Activated CD4-positive, alpha-beta T cell treated with anti-CD3 and anti-CD28 coated beads, Interleukin-2, amount 10 ng/mL, durations not matched to agents 24 days and 14 days (primary cell): ENCODE measurements around the gene CD200. TPM values are rescaled to one million over a fixed set of nuclear protein-coding genes. Genes with fewer than 3 reads are reported as not detected.

Experiments used
- DNase-seq: peaks from one replicate; pipeline ENCODE4 v3.0.0; 2022
- H3K27ac Mint-ChIP-seq: one replicate; pipeline ENCODE4 v1.8.0; 2022; ENCODE audit warnings: mild to moderate bottlenecking, mixed read lengths
- H3K27me3 Mint-ChIP-seq: one replicate; pipeline ENCODE4 v1.8.0; 2022; ENCODE audit warnings: mixed read lengths
- H3K36me3 Mint-ChIP-seq: one replicate; pipeline ENCODE4 v1.8.0; 2022; ENCODE audit warnings: low read depth, mild to moderate bottlenecking, mixed read lengths
- H3K4me1 Mint-ChIP-seq: one replicate; pipeline ENCODE4 v1.8.0; 2021; ENCODE audit warnings: mixed read lengths
- H3K4me3 Mint-ChIP-seq: one replicate; pipeline ENCODE4 v1.8.0; 2022; ENCODE audit warnings: mild to moderate bottlenecking, moderate library complexity, mixed read lengths
- H3K9me3 Mint-ChIP-seq: one replicate; pipeline ENCODE4 v1.8.0; 2021; ENCODE audit warnings: mixed read lengths
- intact Hi-C: fragments of 100-400 bp; cut with micrococcal nuclease; formaldehyde crosslinking; loops from one replicate; pipeline ENCODE4 v1.15.1; 2023
- total RNA-seq: library from RNA; stranded (reverse); gene quantifications from 2 replicates; pipeline ENCODE4 v1.2.3, GENCODE V29; 2022

Gene CD200
- total RNA-seq, 1 donor from 2014 or later, result 144 TPM

DNA sequence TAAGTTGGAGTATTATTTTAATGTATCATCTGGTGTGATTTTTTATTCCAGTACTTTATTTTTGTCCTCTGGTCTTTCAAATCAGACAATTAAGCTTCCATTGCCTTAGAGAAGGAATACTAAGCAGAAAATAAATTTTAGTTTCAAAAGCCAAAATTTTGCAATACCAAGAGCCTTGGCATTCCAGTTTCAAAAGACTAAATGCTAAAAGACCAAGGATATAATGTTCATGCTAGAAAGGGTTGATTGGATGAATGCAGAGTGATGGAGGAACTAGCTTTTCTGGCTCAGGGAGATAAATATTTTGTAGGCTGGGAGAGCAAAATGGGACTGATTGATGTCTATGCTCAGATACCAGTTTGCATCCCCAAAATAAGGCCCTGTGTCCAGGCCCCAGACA, 6.2 kb downstream of the CD200 start:
- intact Hi-C loops, result loop anchor here (5.0 kb wide), 1 partner anchor 53 kb away; no protein-coding TSS in a partner anchor
- no peaks in the 10 kb centered on the region for H3K27me3 Mint-ChIP-seq
- peaks cover 61% of the 10 kb centered on the region for H3K4me1 Mint-ChIP-seq
- H3K4me3 Mint-ChIP-seq, result peak overlapping the region; percentile 24
- peaks cover 77% of the 10 kb centered on the region for H3K36me3 Mint-ChIP-seq
- no peak overlapping the region for H3K27ac Mint-ChIP-seq
- no peaks in the 10 kb centered on the region for H3K9me3 Mint-ChIP-seq
- DNase-seq, result no peak

DNA sequence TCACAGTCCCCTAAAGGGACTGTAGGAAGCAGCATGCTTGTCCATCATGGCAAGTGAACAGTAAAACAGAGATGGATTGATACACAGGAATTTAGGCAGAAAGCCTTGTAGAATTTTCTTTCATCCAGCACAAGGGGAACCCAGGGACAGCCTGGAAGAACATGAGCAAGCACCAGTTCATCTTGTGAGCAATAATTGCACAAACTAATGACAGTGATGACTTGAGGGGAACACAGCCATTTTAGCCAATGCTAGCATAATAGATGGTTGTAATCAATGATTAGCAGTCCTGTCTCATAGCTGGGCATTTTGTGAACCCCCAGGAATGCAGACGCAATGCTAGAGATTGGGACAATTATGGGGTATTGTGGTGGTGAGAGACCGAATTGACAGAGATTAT, 6.7 kb downstream of the CD200 start:
- Mint-ChIP-seq H3K27ac (no peak overlapping the region), H3K9me3 (no peaks in the 10 kb centered on the region), H3K4me1 (peaks cover 60% of the 10 kb centered on the region), H3K27me3 (no peaks in the 10 kb centered on the region), H3K4me3 (peak overlapping the region; percentile 27), H3K36me3 (peaks cover 77% of the 10 kb centered on the region)
- DNase-seq, result peak; percentile 41
- intact Hi-C loops, result loop anchor here (5.0 kb wide), 1 partner anchor 53 kb away; no protein-coding TSS in a partner anchor

DNA sequence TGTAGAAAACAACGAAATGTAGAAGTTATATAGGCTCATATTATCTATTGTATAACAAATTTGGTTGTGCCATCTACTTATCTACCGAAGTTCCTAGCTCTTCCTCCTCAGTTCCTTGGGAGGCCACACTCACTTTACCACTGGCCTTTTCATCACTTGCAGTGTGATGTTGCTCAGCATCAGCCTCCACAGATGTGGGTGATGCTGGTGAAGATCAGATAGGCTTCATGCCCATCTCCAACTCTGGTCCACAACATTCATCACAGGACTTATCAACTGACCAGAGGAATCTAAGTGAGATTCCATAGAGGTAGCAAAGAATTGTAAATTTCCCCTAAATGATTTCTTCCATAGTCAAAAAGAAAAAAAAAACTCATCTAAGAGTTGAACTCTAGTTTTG, 8.4 kb downstream of the CD200 start:
- Mint-ChIP-seq H3K9me3 (peaks cover 3% of the 10 kb centered on the region), H3K36me3 (peaks cover 76% of the 10 kb centered on the region), H3K27me3 (no peaks in the 10 kb centered on the region), H3K4me3 (peak overlapping the region; percentile 65), H3K4me1 (peaks cover 56% of the 10 kb centered on the region), H3K27ac (peak overlapping the region; percentile 68)
- DNase-seq, result peak; percentile 48
- intact Hi-C loops, result no loop called here

DNA sequence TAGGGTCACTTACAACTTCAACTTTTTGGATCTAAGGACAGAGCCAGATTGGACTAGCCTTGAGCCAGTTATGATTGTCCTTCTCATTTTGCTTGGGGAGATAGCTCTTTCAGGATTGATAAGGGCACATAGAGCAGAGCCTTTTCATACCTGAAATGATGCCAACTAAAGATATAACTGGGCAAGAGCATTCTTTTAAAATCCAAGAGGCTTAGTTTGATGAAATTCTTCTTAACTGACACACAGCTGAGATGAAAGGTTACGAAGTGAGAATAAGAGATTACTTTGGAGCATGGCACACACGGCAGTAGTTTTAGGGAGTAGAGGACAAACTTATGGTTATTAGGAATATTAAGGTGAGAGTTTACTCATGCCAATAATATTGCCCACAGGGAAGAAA, 12.7 kb downstream of the CD200 start:
- H3K9me3 Mint-ChIP-seq, result peaks cover 5% of the 10 kb centered on the region
- H3K27me3 Mint-ChIP-seq, result no peaks in the 10 kb centered on the region
- no peak overlapping the region for H3K4me3 Mint-ChIP-seq
- peaks cover 54% of the 10 kb centered on the region for H3K4me1 Mint-ChIP-seq
- peak; percentile 44 for DNase-seq
- peak overlapping the region; percentile 30 for H3K27ac Mint-ChIP-seq
- H3K36me3 Mint-ChIP-seq, result peaks cover 86% of the 10 kb centered on the region
- intact Hi-C loops, result no loop called here

DNA sequence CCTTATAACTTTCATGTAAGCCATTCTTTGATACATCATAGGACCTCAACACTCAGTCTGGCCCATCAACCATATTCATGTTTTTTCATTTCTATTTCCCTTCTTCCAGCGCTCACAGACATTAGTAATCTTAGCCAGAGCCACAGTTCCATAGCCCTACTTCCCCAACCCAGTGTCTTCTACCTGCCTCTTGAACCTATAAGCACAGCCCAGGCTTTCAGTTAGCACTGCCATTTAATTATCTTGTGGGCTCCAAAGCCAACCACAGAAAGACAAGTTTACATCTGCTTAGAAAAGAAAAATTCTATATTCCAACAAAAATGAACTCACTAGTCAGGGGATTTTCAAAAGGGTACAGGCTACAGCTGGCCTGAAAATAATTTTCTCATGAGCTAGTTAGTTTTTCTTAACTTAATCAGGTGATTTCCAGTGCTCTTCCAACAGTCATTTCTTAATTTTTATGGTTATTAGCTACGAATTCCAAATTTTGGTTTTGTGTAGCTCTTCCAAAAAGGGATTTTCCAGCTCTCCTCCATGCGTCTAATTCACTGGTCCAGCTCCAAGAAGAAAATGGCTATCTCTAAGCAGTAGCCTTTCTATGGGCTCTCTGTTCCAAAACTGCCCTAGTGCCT, 13.7 kb downstream of the CD200 start:
- intact Hi-C loops, result no loop called here
- H3K27ac Mint-ChIP-seq, result peak overlapping the region; percentile 59
- peaks cover 50% of the 10 kb centered on the region for H3K4me1 Mint-ChIP-seq
- H3K9me3 Mint-ChIP-seq, result peaks cover 5% of the 10 kb centered on the region
- DNase-seq, result peak; percentile 24
- no peaks in the 10 kb centered on the region for H3K27me3 Mint-ChIP-seq
- peaks cover 87% of the 10 kb centered on the region for H3K36me3 Mint-ChIP-seq
- peak overlapping the region; percentile 0 for H3K4me3 Mint-ChIP-seq

DNA sequence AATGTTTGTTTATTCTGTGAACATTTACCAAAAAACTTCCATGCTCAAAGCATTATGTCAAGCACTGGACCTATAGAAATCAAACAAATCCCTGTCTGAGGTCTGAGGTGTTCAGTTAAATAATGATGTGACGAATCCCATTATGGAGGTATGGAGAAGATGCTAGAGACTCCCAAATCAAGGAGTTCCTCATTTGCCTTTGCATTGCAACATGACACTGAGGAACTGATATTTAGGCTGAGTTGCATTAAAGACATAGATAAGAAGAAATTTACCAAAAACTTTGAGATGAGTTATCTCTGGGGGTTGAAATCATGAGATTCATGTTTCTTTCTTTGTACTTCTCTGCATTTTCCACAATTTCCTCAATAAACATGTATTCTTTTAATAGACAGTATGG, 16.0 kb downstream of the CD200 start:
- no peaks in the 10 kb centered on the region for H3K27me3 Mint-ChIP-seq
- intact Hi-C loops, result no loop called here
- H3K36me3 Mint-ChIP-seq, result peaks cover 95% of the 10 kb centered on the region
- peaks cover 50% of the 10 kb centered on the region for H3K4me1 Mint-ChIP-seq
- H3K4me3 Mint-ChIP-seq, result no peak overlapping the region
- H3K9me3 Mint-ChIP-seq, result peaks cover 5% of the 10 kb centered on the region
- peak; percentile 12 for DNase-seq
- H3K27ac Mint-ChIP-seq, result peak overlapping the region; percentile 22

DNA sequence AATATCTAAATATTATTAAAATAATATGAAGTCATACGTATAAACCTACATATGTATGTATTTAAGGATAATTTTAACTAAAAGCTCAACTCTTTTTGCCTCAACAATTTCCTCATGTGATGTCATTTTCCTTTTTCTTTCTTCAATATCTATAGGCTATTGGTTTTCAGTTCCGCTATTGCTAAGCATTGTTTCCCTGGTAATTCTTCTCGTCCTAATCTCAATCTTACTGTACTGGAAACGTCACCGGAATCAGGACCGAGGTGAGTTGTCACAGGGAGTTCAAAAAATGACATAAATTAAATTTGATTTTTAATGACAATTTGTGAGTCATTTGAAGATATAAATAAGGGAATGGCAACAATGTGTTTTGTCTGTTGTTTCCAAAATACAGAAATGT, 16.6 kb downstream of the CD200 start:
- H3K27me3 Mint-ChIP-seq, result no peaks in the 10 kb centered on the region
- no peak overlapping the region for H3K27ac Mint-ChIP-seq
- intact Hi-C loops, result no loop called here
- H3K4me1 Mint-ChIP-seq, result peaks cover 51% of the 10 kb centered on the region
- no peak overlapping the region for H3K4me3 Mint-ChIP-seq
- peaks cover 5% of the 10 kb centered on the region for H3K9me3 Mint-ChIP-seq
- peak; percentile 30 for DNase-seq
- peaks cover 95% of the 10 kb centered on the region for H3K36me3 Mint-ChIP-seq

DNA sequence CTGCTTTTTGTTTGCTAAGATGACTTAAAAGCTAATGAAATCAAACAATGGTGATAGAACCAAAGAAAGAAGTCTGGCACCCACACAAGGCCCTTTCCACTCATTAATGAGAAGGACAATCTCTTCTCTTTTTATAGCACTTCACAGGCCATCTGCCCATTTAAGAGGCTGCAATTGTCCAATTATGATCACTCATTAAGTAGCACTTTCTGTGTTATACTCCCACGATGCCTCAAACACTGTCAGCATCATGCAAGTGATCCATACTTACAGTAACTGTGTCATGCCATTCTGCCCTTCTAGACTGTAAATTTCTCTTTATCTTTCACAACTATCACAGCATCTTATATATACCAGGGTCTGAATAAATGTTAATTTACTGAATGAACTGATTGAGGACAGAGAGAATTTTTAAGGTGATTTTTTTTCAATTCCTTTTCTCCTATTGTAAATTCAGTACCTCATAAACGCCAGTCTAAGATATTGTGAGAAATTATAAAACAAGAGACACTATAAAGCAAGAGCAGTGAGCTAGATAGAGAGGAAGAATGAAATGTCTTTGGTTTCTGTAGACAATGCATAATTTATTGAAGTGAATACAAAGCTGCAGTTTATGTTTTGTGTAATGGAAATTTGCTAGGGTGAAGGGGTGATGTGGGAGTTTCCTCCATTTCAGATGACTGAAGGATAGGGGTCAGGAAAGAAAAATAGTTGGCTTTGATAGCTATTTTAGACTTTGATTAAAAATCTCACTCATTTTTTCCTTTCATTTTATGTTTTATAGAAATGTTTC, 17.3 kb downstream of the CD200 start:
- Mint-ChIP-seq H3K4me1 (peaks cover 49% of the 10 kb centered on the region), H3K36me3 (peaks cover 97% of the 10 kb centered on the region), H3K27ac (peak overlapping the region; percentile 68), H3K4me3 (peak overlapping the region; percentile 33), H3K27me3 (no peaks in the 10 kb centered on the region), H3K9me3 (peaks cover 5% of the 10 kb centered on the region)
- DNase-seq, result peak; percentile 32
- intact Hi-C loops, result no loop called here

DNA sequence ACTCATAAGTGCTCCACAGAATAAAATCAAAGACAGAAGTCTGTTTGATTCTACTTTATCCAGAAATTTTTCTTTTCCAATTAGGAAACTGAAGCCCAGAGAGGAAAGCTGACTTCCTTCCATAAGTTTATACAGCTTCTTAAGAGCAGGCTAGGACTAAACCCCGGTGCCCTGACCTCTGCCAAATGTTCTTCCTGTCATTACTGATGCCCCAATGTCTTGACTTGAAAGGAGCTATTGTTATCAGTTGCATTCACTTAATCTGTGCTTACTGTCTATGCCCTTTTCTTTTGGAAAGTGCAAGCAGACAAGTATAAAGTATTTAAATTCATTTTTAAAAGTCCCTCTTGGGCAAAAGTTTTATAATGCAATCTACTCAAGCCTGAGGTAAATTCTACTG, 18.1 kb downstream of the CD200 start:
- intact Hi-C loops, result no loop called here
- Mint-ChIP-seq H3K27ac (peak overlapping the region; percentile 1), H3K4me1 (peaks cover 45% of the 10 kb centered on the region), H3K9me3 (peaks cover 5% of the 10 kb centered on the region), H3K27me3 (no peaks in the 10 kb centered on the region), H3K36me3 (peaks cover 92% of the 10 kb centered on the region), H3K4me3 (no peak overlapping the region)
- DNase-seq, result peak; percentile 46

DNA sequence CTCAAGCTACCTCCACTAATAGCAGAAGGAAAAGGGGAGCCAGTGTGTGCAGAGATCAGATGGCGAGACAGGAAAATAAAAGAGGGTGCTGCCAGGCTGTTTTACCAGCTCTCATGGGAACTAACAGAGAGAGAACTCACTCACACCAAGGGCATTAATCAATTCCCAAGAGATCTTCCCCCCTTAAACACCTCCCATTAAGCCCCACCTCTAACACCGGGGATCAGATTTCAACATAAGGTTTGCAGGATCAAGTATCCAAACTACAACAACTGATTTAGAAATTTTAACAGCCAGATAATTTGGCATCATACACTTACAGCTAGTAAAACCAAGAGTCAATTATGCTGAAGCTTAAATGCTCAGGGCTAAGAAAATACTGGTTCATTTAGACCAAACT, 18.9 kb downstream of the CD200 start:
- Mint-ChIP-seq H3K4me1 (peaks cover 38% of the 10 kb centered on the region), H3K27me3 (no peaks in the 10 kb centered on the region), H3K4me3 (no peak overlapping the region), H3K27ac (peak overlapping the region; percentile 51), H3K9me3 (no peaks in the 10 kb centered on the region), H3K36me3 (peaks cover 84% of the 10 kb centered on the region)
- intact Hi-C loops, result no loop called here
- DNase-seq, result peak; percentile 46

DNA sequence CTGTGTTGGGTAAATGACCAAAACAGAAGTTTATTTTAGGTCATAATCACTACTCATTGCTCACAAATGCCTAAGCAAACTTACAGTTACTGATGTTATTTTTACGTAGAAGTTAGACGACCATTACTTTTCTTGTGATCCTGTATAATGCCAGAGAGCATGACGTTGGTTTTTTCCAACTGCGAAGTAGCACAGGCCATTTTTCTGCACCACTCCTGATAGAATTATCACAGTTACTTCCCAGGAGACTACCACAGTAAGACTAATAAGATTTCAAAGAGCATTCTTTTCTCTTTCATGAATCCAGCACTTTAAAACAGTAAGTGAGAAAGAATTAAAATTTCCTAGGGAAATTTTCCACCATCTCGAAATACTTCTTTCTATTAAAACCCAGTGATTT, 19.8 kb downstream of the CD200 start:
- Mint-ChIP-seq H3K4me1 (peaks cover 36% of the 10 kb centered on the region), H3K27me3 (no peaks in the 10 kb centered on the region), H3K27ac (no peak overlapping the region), H3K4me3 (no peak overlapping the region), H3K9me3 (no peaks in the 10 kb centered on the region), H3K36me3 (peaks cover 80% of the 10 kb centered on the region)
- intact Hi-C loops, result no loop called here
- peak; percentile 18 for DNase-seq

DNA sequence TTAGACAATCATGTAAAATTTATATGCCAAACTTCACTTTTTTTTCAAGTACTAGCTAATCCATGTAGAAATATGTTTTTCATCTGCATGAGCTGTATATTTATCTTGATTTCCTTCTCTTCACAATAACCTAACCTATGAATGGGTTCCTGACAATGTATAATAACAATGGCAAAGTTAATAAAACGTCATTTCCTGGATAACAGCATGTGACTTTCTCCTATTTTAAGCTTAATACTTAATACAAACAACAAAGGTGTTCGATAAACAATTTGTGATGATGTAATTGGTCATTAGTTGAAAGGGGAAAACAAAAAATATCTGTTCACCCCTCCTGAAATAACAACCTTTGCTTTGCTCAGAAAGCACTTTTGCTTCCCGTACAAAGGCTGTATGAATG, 20.4 kb downstream of the CD200 start:
- intact Hi-C loops, result no loop called here
- peaks cover 73% of the 10 kb centered on the region for H3K36me3 Mint-ChIP-seq
- no peaks in the 10 kb centered on the region for H3K9me3 Mint-ChIP-seq
- H3K4me3 Mint-ChIP-seq, result no peak overlapping the region
- H3K4me1 Mint-ChIP-seq, result peaks cover 36% of the 10 kb centered on the region
- DNase-seq, result no peak
- H3K27ac Mint-ChIP-seq, result no peak overlapping the region
- H3K27me3 Mint-ChIP-seq, result no peaks in the 10 kb centered on the region

DNA sequence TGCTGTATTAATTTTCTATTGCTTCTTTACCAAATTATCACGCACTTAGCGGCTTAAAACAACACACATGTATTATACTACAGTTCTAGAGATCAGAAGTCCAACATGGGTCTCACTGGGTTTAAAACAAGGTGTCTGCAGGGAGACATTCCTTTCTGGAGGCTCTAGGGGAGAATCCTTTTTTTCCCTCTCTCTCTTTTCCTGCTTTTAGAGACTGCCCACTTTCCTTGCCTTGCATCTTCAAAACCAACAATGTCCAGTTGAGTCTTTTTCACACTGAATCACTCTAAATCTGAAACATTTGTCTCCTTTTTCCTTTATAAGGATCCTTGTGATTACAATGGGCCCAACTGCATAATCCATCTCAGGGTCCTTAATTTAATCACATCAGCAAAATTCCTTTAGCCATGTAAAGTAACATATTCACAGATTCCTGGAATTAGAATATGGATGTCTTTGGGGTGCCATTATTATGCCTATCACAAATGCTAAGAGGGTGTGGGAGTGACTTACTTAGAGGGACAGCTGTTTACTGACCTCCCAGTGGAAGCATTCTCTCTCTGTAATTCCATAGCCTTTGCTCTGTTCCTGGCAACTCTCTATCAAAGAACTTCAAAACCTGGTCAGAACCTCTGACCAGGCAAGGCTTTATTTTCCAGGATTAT, 21.8 kb downstream of the CD200 start:
- Mint-ChIP-seq H3K27ac (no peak overlapping the region), H3K4me1 (peaks cover 44% of the 10 kb centered on the region), H3K9me3 (no peaks in the 10 kb centered on the region), H3K36me3 (peaks cover 71% of the 10 kb centered on the region), H3K4me3 (no peak overlapping the region), H3K27me3 (no peaks in the 10 kb centered on the region)
- DNase-seq, result no peak
- intact Hi-C loops, result no loop called here

DNA sequence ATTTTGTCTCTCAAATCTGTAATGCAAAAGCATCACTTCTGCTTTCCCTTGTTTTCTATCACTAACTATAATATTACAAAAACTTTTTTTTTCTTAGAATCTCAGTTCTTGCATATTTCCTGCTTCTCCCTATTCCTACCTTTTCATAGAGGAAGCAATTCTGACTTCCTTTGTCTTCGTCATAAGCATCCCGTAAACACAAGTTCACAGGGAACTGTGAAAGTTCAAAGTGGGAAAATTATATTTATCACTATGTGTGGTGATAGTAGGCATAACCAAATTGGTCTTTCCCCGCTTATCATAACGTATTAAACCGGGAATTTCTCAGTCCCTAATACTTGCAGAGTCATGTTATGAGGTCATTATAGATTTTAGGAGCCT, 22.3 kb downstream of the CD200 start:
- no peaks in the 10 kb centered on the region for H3K9me3 Mint-ChIP-seq
- H3K27ac Mint-ChIP-seq, result no peak overlapping the region
- H3K36me3 Mint-ChIP-seq, result peaks cover 67% of the 10 kb centered on the region
- no peak for DNase-seq
- no peaks in the 10 kb centered on the region for H3K27me3 Mint-ChIP-seq
- intact Hi-C loops, result no loop called here
- peaks cover 39% of the 10 kb centered on the region for H3K4me1 Mint-ChIP-seq
- H3K4me3 Mint-ChIP-seq, result no peak overlapping the region
